ENCODE results near the gene GMDS. TPM values are rescaled to one million over a fixed set of nuclear protein-coding genes. Genes with fewer than 3 reads are reported as not detected.

GMDS gene
- total and polyA plus RNA-seq, 2 of the 4 experiments (the other 2 are of a cell fraction), result 7.3 to 21.9 TPM

GRCh38 chr6:2225422-2226392 lies 19.7 kb downstream of the GMDS start (continued):
- TF ChIP-seq NFE2L2 (IDR thresholded peaks at IDR 0.05; ENCODE audit: low read depth, low read length), result no peak
- no peak for TF ChIP-seq POLR2A (IDR thresholded peaks at IDR 0.05; ENCODE audit: low read depth, low read length)

- Histone ChIP-seq H3K9me3 (ENCODE audit: control insufficient read depth, insufficient read depth, low read length) (no peaks in the 10 kb centered on the region), H3K27ac (ENCODE audit: insufficient read depth, low read length) (no peak overlapping the region), H3K27me3 (ENCODE audit: control insufficient read depth, insufficient read depth, low read length) (no peaks in the 10 kb centered on the region), H3K9me1 (ENCODE audit: insufficient read depth, low read length) (no peaks in the 10 kb centered on the region), H3K56ac (ENCODE audit: extremely low read depth, insufficient read depth, low read length) (no peak overlapping the region), H2BK120ac (ENCODE audit: low read depth, low read length) (no peak overlapping the region), H3K14ac (replicated peaks; ENCODE audit: low read depth, low read length) (no peak overlapping the region), H3K36me3 (ENCODE audit: control insufficient read depth, insufficient read depth, low read length) (no peaks in the 10 kb centered on the region), H3K4me3 (ENCODE audit: insufficient read depth, low read depth, low read length) (no peak overlapping the region), H2BK15ac (ENCODE audit: low read depth, low read length) (no peak overlapping the region), H4K5ac (ENCODE audit: low read depth, low read length) (no peak overlapping the region), H4K20me1 (ENCODE audit: insufficient read depth, low read length) (no peaks in the 10 kb centered on the region), H3K4me2 (ENCODE audit: low read depth, low read length) (no peak overlapping the region), H2BK20ac (ENCODE audit: low read depth, low read length) (no peak overlapping the region), H3K79me1 (ENCODE audit: low read depth in 1 of 2, low read length in 2 of 2) (peaks cover 24% of the 10 kb centered on the region in 2 experiments; a peak in 3 of 4 replicates), H3K23ac (ENCODE audit: low read depth, low read length) (no peak overlapping the region; the same call in 1 of the 2 replicates), H2BK5ac (ENCODE audit: low read depth, low read length, poor library complexity, severe bottlenecking) (no peak overlapping the region), H2AK9ac (replicated peaks; ENCODE audit: low read depth, low read length, poor library complexity) (no peak overlapping the region), H2AFZ (replicated peaks; ENCODE audit: low read length, poor library complexity) (no peak overlapping the region), H4K91ac (ENCODE audit: insufficient read depth, low read depth, low read length) (no peak overlapping the region), H3K9ac (ENCODE audit: low read depth, low read length) (no peak overlapping the region), H3K4me1 (ENCODE audit: control insufficient read depth, insufficient read depth, low read length) (peaks cover 4% of the 10 kb centered on the region; the same call in 1 of the 2 replicates), H3K18ac (ENCODE audit: low read depth, low read length) (no peak overlapping the region), H4K8ac (ENCODE audit: low read depth in 2 of 2, low read length in 2 of 2) (no peak overlapping the region), H3K4ac (ENCODE audit: low read depth, low read length) (no peak overlapping the region), H2AK5ac (ENCODE audit: low read depth, low read length) (no peak overlapping the region)
- dilution Hi-C loops (cut with HindIII; ENCODE audit: low sequenced_read_pairs, unreplicated experiment) (no loop called here), intact Hi-C loops (cut with micrococcal nuclease) (no loop called here), in situ Hi-C loops (cut with MboI; ENCODE audit: low sequenced_read_pairs) (no loop called here)
- ChIA-PET POLR2A (ENCODE audit: unreplicated experiment) (no interaction called here), CTCF (no interaction called here)
- ATAC-seq (ENCODE audit: low read depth) (no peak), DNase-seq (no peak)
- 100% methylated on average over 3 of the region's 11 CpGs; no CpG with 5 or more reads in 1 of the 2 experiments for WGBS, 2 experiments (ENCODE audit: extremely low coverage in 2 of 2, insufficient read length in 1 of 2)
- no TSS peak for BruUV-seq (replicated peaks)
- TF ChIP-seq, protein P1, sequence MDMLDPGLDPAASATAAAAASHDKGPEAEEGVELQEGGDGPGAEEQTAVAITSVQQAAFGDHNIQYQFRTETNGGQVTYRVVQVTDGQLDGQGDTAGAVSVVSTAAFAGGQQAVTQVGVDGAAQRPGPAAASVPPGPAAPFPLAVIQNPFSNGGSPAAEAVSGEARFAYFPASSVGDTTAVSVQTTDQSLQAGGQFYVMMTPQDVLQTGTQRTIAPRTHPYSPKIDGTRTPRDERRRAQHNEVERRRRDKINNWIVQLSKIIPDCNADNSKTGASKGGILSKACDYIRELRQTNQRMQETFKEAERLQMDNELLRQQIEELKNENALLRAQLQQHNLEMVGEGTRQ (IDR thresholded peaks at IDR 0.05; ENCODE audit: low read depth, low read length), result no peak
- TF ChIP-seq MAZ (IDR thresholded peaks at IDR 0.05; ENCODE audit: borderline replicate concordance, low read depth, low read length) (no peak), SMC3 (IDR thresholded peaks at IDR 0.05; ENCODE audit: low read depth, low read length) (no peak), ELK1 (IDR thresholded peaks at IDR 0.05; ENCODE audit: borderline replicate concordance, low read depth, low read length) (no peak), RAD21 (IDR thresholded peaks at IDR 0.05; ENCODE audit: low read length) (no peak), CHD1 (IDR thresholded peaks at IDR 0.05; ENCODE audit: low read depth, low read length) (no peak), NFE2L2 (IDR thresholded peaks at IDR 0.05; ENCODE audit: low read depth, low read length) (no peak), FOS (IDR thresholded peaks at IDR 0.05; ENCODE audit: low read depth, low read length) (no peak), MXI1 (IDR thresholded peaks at IDR 0.05; ENCODE audit: borderline replicate concordance, low read depth, low read length) (no peak), CEBPB (IDR thresholded peaks at IDR 0.05; ENCODE audit: low read depth, low read length) (no peak), BHLHE40 (IDR thresholded peaks at IDR 0.05; ENCODE audit: low read depth, low read length) (no peak), RFX5 (IDR thresholded peaks at IDR 0.05; ENCODE audit: low read depth, low read length) (no peak), MAFK (IDR thresholded peaks at IDR 0.05; ENCODE audit: low read depth, low read length) (no peak), POLR2A (IDR thresholded peaks at IDR 0.05; ENCODE audit: low read depth, low read length) (no peak)
Observed at GRCh38 chr6:2224847-2225382, 20.5 kb downstream of the GMDS start.
